IMR-90 (cell line): ENCODE results near the gene IFNA16. TPM values are rescaled to one million over a fixed set of nuclear protein-coding genes. Genes with fewer than 3 reads are reported as not detected.
"Not testable (repeated sequence)": the region's sequence is repeated elsewhere in the genome, so short reads cannot be mapped to it uniquely, and the experiment has no call there.

Experiments used
- ATAC-seq: fragments of 200-7000 bp; cut with Tn5 transposase; 2 replicates; pipeline ENCODE4 v1.9.1; 2020; ENCODE audit warnings: low read depth, mild to moderate bottlenecking, moderate library complexity
- BruUV-seq: library from RNA; stranded (reverse); fragments of 400-500 nt; replicated peaks from 2 replicates; lab custom pipeline; 2021; lab: Mats Ljungman, UMichigan
- CTCF ChIA-PET: fragments of 300-600 bp; formaldehyde crosslinking; extraction: SDS; loops from one replicate; lab custom pipeline; 2021; ENCODE audit warnings: antibody characterized with exemption; lab: Yijun Ruan, JAX
- POLR2A ChIA-PET: fragments of 300-600 bp; sonication (Branson Sonifier 250); formaldehyde crosslinking; loops from one replicate; lab custom pipeline; 2022; ENCODE audit warnings: antibody characterized with exemption; ENCODE audit not compliant: unreplicated experiment; lab: Charles Lee
- DNase-seq: peaks from one replicate; pipeline ENCODE4 v3.0.0; 2013
- H2AFZ ChIP-seq: replicated peaks from 2 replicates; pipeline ENCODE3; 2013; ENCODE audit warnings: low read length, mild to moderate bottlenecking; ENCODE audit not compliant: poor library complexity
- H2AK5ac ChIP-seq: 2 replicates; pipeline ENCODE4 v1.6.1; 2013; ENCODE audit warnings: low read depth, low read length, inconsistent platforms
- H2AK9ac ChIP-seq: replicated peaks from 2 replicates; pipeline ENCODE3; 2013; ENCODE audit warnings: mild to moderate bottlenecking, low read depth, low read length, moderate library complexity; ENCODE audit not compliant: poor library complexity
- H2BK120ac ChIP-seq: 2 replicates; pipeline ENCODE4 v1.6.1; 2013; ENCODE audit warnings: low read depth, low read length, inconsistent platforms
- H2BK15ac ChIP-seq: 3 replicates; pipeline ENCODE4 v1.6.1; 2013; ENCODE audit warnings: low read depth, low read length, inconsistent platforms
- H2BK20ac ChIP-seq: 2 replicates; pipeline ENCODE4 v1.6.1; 2013; ENCODE audit warnings: low read depth, mild to moderate bottlenecking, inconsistent platforms, low read length, moderate library complexity
- H2BK5ac ChIP-seq: 2 replicates; pipeline ENCODE4 v1.6.1; 2013; ENCODE audit warnings: mild to moderate bottlenecking, low read depth, low read length, inconsistent platforms; ENCODE audit not compliant: poor library complexity, severe bottlenecking
- H3K14ac ChIP-seq: replicated peaks from 2 replicates; pipeline ENCODE4 v1.6.1; 2013; ENCODE audit warnings: low read depth, low read length, inconsistent platforms
- H3K18ac ChIP-seq: 2 replicates; pipeline ENCODE4 v1.6.1; 2013; ENCODE audit warnings: low read depth, low read length, control low read depth
- H3K23ac ChIP-seq: 2 replicates; pipeline ENCODE4 v1.6.1; 2013; ENCODE audit warnings: low read depth, low read length, inconsistent platforms
- H3K27ac ChIP-seq: 2 replicates; pipeline ENCODE4 v1.5.1; 2013; ENCODE audit warnings: mild to moderate bottlenecking, control low read depth, low read length; ENCODE audit not compliant: insufficient read depth
- H3K27me3 ChIP-seq: 2 replicates; pipeline ENCODE4 v1.6.1; 2013; ENCODE audit warnings: low read length; ENCODE audit not compliant: control insufficient read depth, insufficient read depth
- H3K36me3 ChIP-seq: 2 replicates; pipeline ENCODE4 v1.6.1; 2013; ENCODE audit warnings: low read length, mixed read lengths; ENCODE audit not compliant: control insufficient read depth, insufficient read depth
- H3K4ac ChIP-seq: 2 replicates; pipeline ENCODE4 v1.6.1; 2013; ENCODE audit warnings: low read depth, low read length, inconsistent platforms
- H3K4me1 ChIP-seq: 2 replicates; pipeline ENCODE4 v1.6.1; 2013; ENCODE audit warnings: low read length, mixed read lengths; ENCODE audit not compliant: control insufficient read depth, insufficient read depth
- H3K4me2 ChIP-seq: 2 replicates; pipeline ENCODE4 v1.6.1; 2013; ENCODE audit warnings: low read depth, mild to moderate bottlenecking, control low read depth, low read length, moderate library complexity
- H3K4me3 ChIP-seq: 2 replicates; pipeline ENCODE4 v1.5.1; 2013; ENCODE audit warnings: low read depth, mild to moderate bottlenecking, control low read depth, low read length, moderate library complexity; ENCODE audit not compliant: insufficient read depth
- H3K56ac ChIP-seq: 2 replicates; pipeline ENCODE4 v1.6.1; 2013; ENCODE audit warnings: low read length, inconsistent platforms; ENCODE audit not compliant: insufficient read depth; ENCODE audit errors: extremely low read depth
- H3K79me1 ChIP-seq, 2 experiments: 2 replicates each; pipeline ENCODE4 v1.6.1; 2013; ENCODE audit warnings: low read length in 2 of 2, inconsistent platforms in 1 of 2, low read depth in 1 of 2
- H3K9ac ChIP-seq: 2 replicates; pipeline ENCODE4 v1.6.1; 2013; ENCODE audit warnings: low read depth, low read length, control low read depth
- H3K9me1 ChIP-seq: 2 replicates; pipeline ENCODE4 v1.6.1; 2013; ENCODE audit warnings: low read length, inconsistent platforms; ENCODE audit not compliant: insufficient read depth
- H3K9me3 ChIP-seq: 2 replicates; pipeline ENCODE4 v1.6.1; 2013; ENCODE audit warnings: low read length; ENCODE audit not compliant: control insufficient read depth, insufficient read depth
- H4K20me1 ChIP-seq: 2 replicates; pipeline ENCODE4 v1.6.1; 2013; ENCODE audit warnings: low read length, inconsistent platforms; ENCODE audit not compliant: insufficient read depth
- H4K5ac ChIP-seq: 2 replicates; pipeline ENCODE4 v1.6.1; 2013; ENCODE audit warnings: mild to moderate bottlenecking, low read depth, low read length, control low read depth
- H4K8ac ChIP-seq, 2 experiments: 2 replicates each; pipeline ENCODE4 v1.6.1; 2013; ENCODE audit warnings: low read depth in 2 of 2, low read length in 2 of 2, control low read depth in 1 of 2, inconsistent platforms in 1 of 2
- H4K91ac ChIP-seq: 2 replicates; pipeline ENCODE4 v1.6.1; 2013; ENCODE audit warnings: low read depth, low read length, inconsistent platforms; ENCODE audit not compliant: insufficient read depth
- WGBS, 2 experiments: methylation state at CpG; one replicate each; pipeline versions ENCODE4 v1.1.5 to v1.1.7; 2013; ENCODE audit warnings: missing lambda C conversion rate in 2 of 2; ENCODE audit not compliant: insufficient read length in 1 of 2; ENCODE audit errors: extremely low coverage in 2 of 2; 5-methylcytosine and 5-hydroxymethylcytosine counted together
- dilution Hi-C: fragments of 300-500 bp; cut with HindIII; formaldehyde crosslinking; loops from one replicate; pipeline ENCODE4 v1.14.3; 2018; ENCODE audit warnings: low sequenced_read_pairs; ENCODE audit not compliant: unreplicated experiment
- in situ Hi-C: fragments of 300-500 bp; cut with MboI; formaldehyde crosslinking; loops from 3 replicates; pipeline ENCODE4 v1.14.3; 2019; ENCODE audit warnings: low sequenced_read_pairs, inconsistent platforms, mixed read lengths
- intact Hi-C: fragments of 100-400 bp; cut with micrococcal nuclease; formaldehyde crosslinking; loops from 2 replicates; pipeline ENCODE4 v1.10.0; 2022
- polyA plus RNA-seq, 3 experiments: library from polyadenylated mRNA; depleted of rRNA; stranded (reverse); fragments of >200 nt; gene quantifications; 2 replicates each; pipeline ENCODE4 v1.2.3, GENCODE V29; 2012; ENCODE audit warnings: low replicate concordance in 1 of 3
- total RNA-seq: library from RNA; depleted of rRNA; stranded (reverse); fragments of >200 nt; gene quantifications from 2 replicates; pipeline ENCODE4 v1.2.3, GENCODE V29; 2012

The IFNA16 gene
- total and polyA plus RNA-seq, 2 of the 4 experiments (the other 2 are of a cell fraction), result not detected

GRCh38 chr9:21210782-21211181 lies 6.3 kb downstream of the IFNA16 start:
- H3K4me1 ChIP-seq, H4K8ac ChIP-seq, H2AFZ ChIP-seq, BruUV-seq, H4K20me1 ChIP-seq, dilution Hi-C loops, H2BK20ac ChIP-seq, H2BK5ac ChIP-seq, H2BK15ac ChIP-seq, H3K9me1 ChIP-seq, H4K91ac ChIP-seq, H2BK120ac ChIP-seq, H3K18ac ChIP-seq, H2AK5ac ChIP-seq, H3K9me3 ChIP-seq, H3K14ac ChIP-seq, ATAC-seq, H3K4me3 ChIP-seq, H3K23ac ChIP-seq, H3K36me3 ChIP-seq, H4K5ac ChIP-seq, H2AK9ac ChIP-seq, DNase-seq, H3K9ac ChIP-seq, intact Hi-C loops, CTCF ChIA-PET, H3K4ac ChIP-seq, H3K56ac ChIP-seq, POLR2A ChIA-PET, H3K4me2 ChIP-seq, H3K27me3 ChIP-seq, H3K27ac ChIP-seq, H3K79me1 ChIP-seq: not testable (repeated sequence)
- in situ Hi-C loops, result loop anchor here (25.0 kb wide), 1 partner anchor 577 kb away; no protein-coding TSS in a partner anchor
- no CpG with 5 or more reads among the region's 2 CpGs for WGBS, 2 experiments
